Measurements from ENCODE around the gene ROR2.

DNA sequence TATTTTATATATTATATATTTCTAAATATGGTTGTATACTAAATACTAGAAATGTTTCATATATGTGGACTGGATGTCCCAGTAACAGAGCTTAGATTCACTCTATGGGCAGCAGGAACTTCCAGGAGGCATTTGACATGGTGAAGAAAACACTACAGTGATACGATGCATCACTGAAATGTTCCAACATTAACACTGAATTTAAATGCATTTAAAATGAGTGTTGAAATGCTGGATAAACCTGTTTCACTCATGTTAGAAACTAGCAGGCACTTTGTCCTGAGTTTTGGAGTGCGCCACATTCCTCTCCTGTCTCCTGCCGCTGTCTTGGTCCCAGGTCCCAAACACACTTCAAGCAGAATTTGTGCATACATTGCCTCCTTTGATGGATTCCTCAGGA is 288.6 kb downstream of the ROR2 start:
- TF ChIP-seq, protein P1, sequence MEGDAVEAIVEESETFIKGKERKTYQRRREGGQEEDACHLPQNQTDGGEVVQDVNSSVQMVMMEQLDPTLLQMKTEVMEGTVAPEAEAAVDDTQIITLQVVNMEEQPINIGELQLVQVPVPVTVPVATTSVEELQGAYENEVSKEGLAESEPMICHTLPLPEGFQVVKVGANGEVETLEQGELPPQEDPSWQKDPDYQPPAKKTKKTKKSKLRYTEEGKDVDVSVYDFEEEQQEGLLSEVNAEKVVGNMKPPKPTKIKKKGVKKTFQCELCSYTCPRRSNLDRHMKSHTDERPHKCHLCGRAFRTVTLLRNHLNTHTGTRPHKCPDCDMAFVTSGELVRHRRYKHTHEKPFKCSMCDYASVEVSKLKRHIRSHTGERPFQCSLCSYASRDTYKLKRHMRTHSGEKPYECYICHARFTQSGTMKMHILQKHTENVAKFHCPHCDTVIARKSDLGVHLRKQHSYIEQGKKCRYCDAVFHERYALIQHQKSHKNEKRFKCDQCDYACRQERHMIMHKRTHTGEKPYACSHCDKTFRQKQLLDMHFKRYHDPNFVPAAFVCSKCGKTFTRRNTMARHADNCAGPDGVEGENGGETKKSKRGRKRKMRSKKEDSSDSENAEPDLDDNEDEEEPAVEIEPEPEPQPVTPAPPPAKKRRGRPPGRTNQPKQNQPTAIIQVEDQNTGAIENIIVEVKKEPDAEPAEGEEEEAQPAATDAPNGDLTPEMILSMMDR (IDR thresholded peaks at IDR 0.05), result no peak
- TF ChIP-seq POLR2A (IDR thresholded peaks at IDR 0.05), result no peak

Measured in Peyer's patch (tissue), 4 donors.